Trophoblast cell (in vitro differentiated cells and primary cell): ENCODE data around the gene POLR2L.
A peak's percentile ranks its signal among the peaks of the same experiment; 100 is the strongest.

Experiments
- DNase-seq, 2 donors: peaks; one replicate each; pipeline ENCODE4 v3.0.0-alpha.2; 2016
- H2AFZ ChIP-seq: 2 replicates; pipeline ENCODE4 v1.6.1; 2013; ENCODE audit warnings: low read length, moderate library complexity, mild to moderate bottlenecking; ENCODE audit not compliant: insufficient read depth, poor library complexity
- H2AK5ac ChIP-seq: 2 replicates; pipeline ENCODE4 v1.6.1; 2013; ENCODE audit warnings: mild to moderate bottlenecking, low read length
- H2BK120ac ChIP-seq: 2 replicates; pipeline ENCODE4 v1.6.1; 2013; ENCODE audit warnings: low read length, mild to moderate bottlenecking, moderate library complexity; ENCODE audit not compliant: insufficient read depth, poor library complexity
- H2BK12ac ChIP-seq: 2 replicates; pipeline ENCODE4 v1.6.1; 2013; ENCODE audit warnings: mild to moderate bottlenecking, low read length, moderate library complexity
- H2BK5ac ChIP-seq: 2 replicates; pipeline ENCODE4 v1.6.1; 2013; ENCODE audit warnings: low read length, low read depth, moderate library complexity, mild to moderate bottlenecking; ENCODE audit not compliant: poor library complexity
- H3K14ac ChIP-seq: 2 replicates; pipeline ENCODE4 v1.6.1; 2013; ENCODE audit warnings: mild to moderate bottlenecking, low read length
- H3K18ac ChIP-seq: 2 replicates; pipeline ENCODE4 v1.6.1; 2013; ENCODE audit warnings: mild to moderate bottlenecking, low read length
- H3K23ac ChIP-seq: 2 replicates; pipeline ENCODE4 v1.6.1; 2013; ENCODE audit warnings: low read length
- H3K27ac ChIP-seq: 2 replicates; pipeline ENCODE4 v1.5.1; 2013; ENCODE audit warnings: low read depth, mild to moderate bottlenecking, inconsistent platforms, low read length, moderate library complexity
- H3K27me3 ChIP-seq: 2 replicates; pipeline ENCODE4 v1.6.1; 2013; ENCODE audit warnings: inconsistent platforms, mild to moderate bottlenecking, low read length, moderate library complexity; ENCODE audit not compliant: insufficient read depth
- H3K36me3 ChIP-seq, 2 experiments: 1 replicate in 1 of 2; 2 replicates in 1 of 2; pipeline ENCODE4 v1.6.1; 2013; ENCODE audit warnings: low read length in 2 of 2, mild to moderate bottlenecking in 2 of 2, moderate library complexity in 1 of 2; ENCODE audit not compliant: insufficient read depth in 2 of 2, control insufficient read depth in 1 of 2
- H3K4ac ChIP-seq: 2 replicates; pipeline ENCODE4 v1.6.1; 2013; ENCODE audit warnings: low read depth, mild to moderate bottlenecking, low read length, moderate library complexity
- H3K4me1 ChIP-seq, 2 experiments: 1 replicate in 1 of 2; 2 replicates in 1 of 2; pipeline ENCODE4 v1.6.1; 2013; ENCODE audit warnings: low read length in 2 of 2, mild to moderate bottlenecking in 2 of 2, moderate library complexity in 1 of 2; ENCODE audit not compliant: insufficient read depth in 2 of 2, control insufficient read depth in 1 of 2
- H3K4me2 ChIP-seq: 2 replicates; pipeline ENCODE4 v1.6.1; 2013; ENCODE audit warnings: inconsistent platforms, mild to moderate bottlenecking, low read length, moderate library complexity
- H3K4me3 ChIP-seq: 2 replicates; pipeline ENCODE4 v1.5.1; 2013; ENCODE audit warnings: mild to moderate bottlenecking, low read depth, low read length, inconsistent platforms
- H3K79me1 ChIP-seq: one replicate; pipeline ENCODE4 v1.6.1; 2013; ENCODE audit warnings: low read length
- H3K79me2 ChIP-seq: 2 replicates; pipeline ENCODE4 v1.6.1; 2013; ENCODE audit warnings: low read length, mild to moderate bottlenecking; ENCODE audit not compliant: control insufficient read depth, insufficient read depth, poor library complexity
- H3K9ac ChIP-seq: 2 replicates; pipeline ENCODE4 v1.6.1; 2013; ENCODE audit warnings: mild to moderate bottlenecking, low read length
- H3K9me3 ChIP-seq: 2 replicates; pipeline ENCODE4 v1.6.1; 2013; ENCODE audit warnings: low read depth, mild to moderate bottlenecking, control low read depth, inconsistent platforms, low read length; ENCODE audit not compliant: insufficient read depth
- H4K12ac ChIP-seq: 2 replicates; pipeline ENCODE4 v1.6.1; 2013; ENCODE audit warnings: low read depth, mild to moderate bottlenecking, low read length, moderate library complexity
- H4K8ac ChIP-seq: 2 replicates; pipeline ENCODE4 v1.6.1; 2013; ENCODE audit warnings: low read depth, mild to moderate bottlenecking, low read length, moderate library complexity
- H4K91ac ChIP-seq: one replicate; pipeline ENCODE4 v1.6.1; 2013; ENCODE audit warnings: low read depth, mild to moderate bottlenecking, low read length, moderate library complexity
- WGBS: extraction: QIAGEN DNeasy Blood & Tissue Kit; methylation state at CpG from one replicate; pipeline ENCODE4 v1.1.7; 2013; ENCODE audit warnings: missing lambda C conversion rate; ENCODE audit not compliant: insufficient read length, insufficient coverage; ENCODE audit errors: extremely low coverage; 5-methylcytosine and 5-hydroxymethylcytosine counted together

The POLR2L gene

GRCh38 chr11:843086-843734, 881 bp upstream of the POLR2L start:
- H4K8ac ChIP-seq, result peak overlapping the region; percentile 41
- H2AFZ ChIP-seq, result peak overlapping the region; percentile 17
- peak overlapping the region; percentile 11 for H3K4ac ChIP-seq
- H4K91ac ChIP-seq, result peak overlapping the region; percentile 74
- no peak overlapping the region for H3K23ac ChIP-seq
- H2BK120ac ChIP-seq, result peak overlapping the region; percentile 8
- WGBS, result no CpG with 5 or more reads among the region's 53 CpGs
- H3K14ac ChIP-seq, result peak overlapping the region; percentile 11
- no peak overlapping the region for H2AK5ac ChIP-seq
- H3K9me3 ChIP-seq, result no peaks in the 10 kb centered on the region
- H3K9ac ChIP-seq, result peak overlapping the region; percentile 71
- peak overlapping the region; percentile 88 for H3K4me2 ChIP-seq
- H3K4me1 ChIP-seq, result peaks cover 19 to 25% of the 10 kb centered on the region in 2 experiments
- peak overlapping the region; percentile 36 for H3K18ac ChIP-seq
- H3K4me3 ChIP-seq, result peak overlapping the region; percentile 97
- DNase-seq, result no peak
- peaks cover 13% of the 10 kb centered on the region for H3K79me1 ChIP-seq
- H2BK5ac ChIP-seq, result peak overlapping the region; percentile 35
- no peak overlapping the region for H4K12ac ChIP-seq
- peak overlapping the region; percentile 12 for H2BK12ac ChIP-seq
- H3K79me2 ChIP-seq, result peaks cover 10% of the 10 kb centered on the region
- peaks cover 29 to 32% of the 10 kb centered on the region in 2 experiments for H3K36me3 ChIP-seq
- peak overlapping the region; percentile 92 for H3K27ac ChIP-seq
- H3K27me3 ChIP-seq, result no peaks in the 10 kb centered on the region

DNA sequence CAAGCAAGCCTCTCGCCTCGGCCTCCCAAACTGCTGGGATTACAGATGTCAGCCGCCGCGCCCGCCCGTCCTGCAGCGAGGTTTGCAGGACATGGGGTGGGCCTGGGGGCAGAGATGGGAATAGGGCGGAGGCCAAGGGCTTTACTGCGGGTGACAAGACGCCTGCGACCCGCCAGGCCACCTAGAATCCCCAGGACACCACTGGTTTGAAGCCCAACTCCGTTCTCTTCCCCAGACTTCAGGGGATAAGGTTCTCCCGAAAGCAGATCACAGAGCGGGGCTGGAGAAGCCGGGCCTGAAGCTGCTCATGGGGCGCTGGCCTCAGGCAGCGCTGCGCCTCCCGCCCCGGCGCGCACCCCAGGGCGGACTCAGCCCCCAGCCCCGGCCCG, 354 bp downstream of the POLR2L start:
- H4K91ac ChIP-seq, result peak overlapping the region; percentile 99
- peaks cover 19 to 25% of the 10 kb centered on the region in 2 experiments for H3K4me1 ChIP-seq
- H3K4me2 ChIP-seq, result peak overlapping the region; percentile 88
- H3K14ac ChIP-seq, result peak overlapping the region; percentile 68
- H4K12ac ChIP-seq, result peak overlapping the region; percentile 76
- H3K27me3 ChIP-seq, result no peaks in the 10 kb centered on the region
- peak overlapping the region; percentile 70 for H3K4ac ChIP-seq
- peaks cover 41 to 44% of the 10 kb centered on the region in 2 experiments for H3K36me3 ChIP-seq
- peaks cover 13% of the 10 kb centered on the region for H3K79me1 ChIP-seq
- H3K27ac ChIP-seq, result peak overlapping the region; percentile 76
- WGBS, result no CpG with 5 or more reads among the region's 27 CpGs
- peak overlapping the region; percentile 97 for H3K4me3 ChIP-seq
- H3K9me3 ChIP-seq, result no peaks in the 10 kb centered on the region
- no peak overlapping the region for H2BK120ac ChIP-seq
- DNase-seq, result peak in 1 of 2 donors; percentile 57
- no peak overlapping the region for H2BK12ac ChIP-seq
- peak overlapping the region; percentile 91 for H3K9ac ChIP-seq
- H3K79me2 ChIP-seq, result peaks cover 10% of the 10 kb centered on the region
- peak overlapping the region; percentile 55 for H4K8ac ChIP-seq
- H3K23ac ChIP-seq, result no peak overlapping the region
- peak overlapping the region; percentile 86 for H3K18ac ChIP-seq
- peak overlapping the region; percentile 99 for H2BK5ac ChIP-seq
- peak overlapping the region; percentile 44 for H2AK5ac ChIP-seq
- peak overlapping the region; percentile 90 for H2AFZ ChIP-seq

GRCh38 chr11:839875-840617, 2.3 kb downstream of the POLR2L start:
- Histone ChIP-seq H3K27me3 (no peaks in the 10 kb centered on the region), H3K14ac (no peak overlapping the region), H2BK12ac (no peak overlapping the region), H3K79me2 (peaks cover 10% of the 10 kb centered on the region), H3K27ac (no peak overlapping the region), H3K4me3 (no peak overlapping the region), H3K9ac (no peak overlapping the region), H3K4me1 (peaks cover 17 to 23% of the 10 kb centered on the region in 2 experiments), H3K23ac (no peak overlapping the region), H2BK5ac (no peak overlapping the region), H4K8ac (no peak overlapping the region), H2AFZ (no peak overlapping the region), H4K12ac (no peak overlapping the region), H3K18ac (no peak overlapping the region), H3K36me3 (peaks cover 53 to 56% of the 10 kb centered on the region in 2 experiments), H2AK5ac (no peak overlapping the region), H3K79me1 (peaks cover 13% of the 10 kb centered on the region), H3K4ac (no peak overlapping the region), H3K9me3 (no peaks in the 10 kb centered on the region), H4K91ac (no peak overlapping the region), H3K4me2 (no peak overlapping the region), H2BK120ac (no peak overlapping the region)
- no peak for DNase-seq
- no CpG with 5 or more reads among the region's 25 CpGs for WGBS

GRCh38 chr11:839280-839623, 3.1 kb downstream of the POLR2L start:
- Histone ChIP-seq H3K18ac (no peak overlapping the region), H3K79me1 (peaks cover 13% of the 10 kb centered on the region), H2BK12ac (no peak overlapping the region), H2BK120ac (no peak overlapping the region), H3K9ac (no peak overlapping the region), H3K14ac (no peak overlapping the region), H3K4me2 (no peak overlapping the region), H3K27ac (no peak overlapping the region), H3K23ac (no peak overlapping the region), H2BK5ac (no peak overlapping the region), H3K27me3 (no peaks in the 10 kb centered on the region), H2AFZ (no peak overlapping the region), H4K91ac (no peak overlapping the region), H3K4me1 (peaks cover 22 to 25% of the 10 kb centered on the region in 2 experiments), H4K8ac (no peak overlapping the region), H3K9me3 (no peaks in the 10 kb centered on the region), H3K36me3 (peaks cover 55 to 59% of the 10 kb centered on the region in 2 experiments), H3K4me3 (no peak overlapping the region), H4K12ac (no peak overlapping the region), H2AK5ac (no peak overlapping the region), H3K79me2 (peaks cover 10% of the 10 kb centered on the region), H3K4ac (no peak overlapping the region)
- no peak for DNase-seq
- no CpG with 5 or more reads among the region's 5 CpGs for WGBS
